Neuronal stem cell (in vitro differentiated cells): Measurements from ENCODE around the gene PTPN4.

ENCODE experiments used
- DNase-seq: peaks from one replicate; pipeline ENCODE4 v3.0.0-alpha.2; 2013; ENCODE audit warnings: low spot score
- H2AFZ ChIP-seq: one replicate; pipeline ENCODE4 v1.6.1; 2013; ENCODE audit warnings: mild to moderate bottlenecking, low read length, inconsistent platforms
- H2AK5ac ChIP-seq: 2 replicates; pipeline ENCODE4 v1.6.1; 2013; ENCODE audit warnings: low read depth, mild to moderate bottlenecking, inconsistent platforms, low read length, moderate library complexity, mixed read lengths
- H2BK120ac ChIP-seq: 2 replicates; pipeline ENCODE4 v1.6.1; 2013; ENCODE audit warnings: low read depth, mild to moderate bottlenecking, inconsistent platforms, low read length, moderate library complexity, mixed read lengths
- H2BK12ac ChIP-seq: one replicate; pipeline ENCODE4 v1.6.1; 2013; ENCODE audit warnings: low read length, inconsistent platforms
- H2BK15ac ChIP-seq: 2 replicates; pipeline ENCODE4 v1.6.1; 2013; ENCODE audit warnings: mild to moderate bottlenecking, low read length, inconsistent platforms, mixed read lengths
- H2BK5ac ChIP-seq: one replicate; pipeline ENCODE4 v1.6.1; 2013; ENCODE audit warnings: inconsistent platforms, mild to moderate bottlenecking, low read length, moderate library complexity
- H3K14ac ChIP-seq: one replicate; pipeline ENCODE4 v1.6.1; 2013; ENCODE audit warnings: low read length, inconsistent platforms
- H3K18ac ChIP-seq: 2 replicates; pipeline ENCODE4 v1.6.1; 2013; ENCODE audit warnings: low read length, inconsistent platforms
- H3K23ac ChIP-seq: 2 replicates; pipeline ENCODE4 v1.6.1; 2013; ENCODE audit warnings: low read depth, mild to moderate bottlenecking, mixed read lengths, low read length, inconsistent platforms; ENCODE audit not compliant: poor library complexity
- H3K27ac ChIP-seq: replicated peaks from 3 replicates; pipeline ENCODE4 v1.5.1; 2013; ENCODE audit warnings: low read length, inconsistent platforms
- H3K27me3 ChIP-seq, 3 experiments: 2 replicates each; pipeline ENCODE4 v1.6.1; 2013; ENCODE audit warnings: low read length in 3 of 3, mild to moderate bottlenecking in 2 of 3, inconsistent platforms in 1 of 3, low read depth in 1 of 3, mixed read lengths in 1 of 3, moderate library complexity in 1 of 3; ENCODE audit not compliant: control insufficient read depth in 3 of 3, insufficient read depth in 3 of 3
- H3K36me3 ChIP-seq, 2 donors: replicated peaks in 1 of 2; 2 replicates each; pipeline ENCODE4 v1.6.1; 2013; ENCODE audit warnings: low read length in 2 of 2; ENCODE audit not compliant: control insufficient read depth in 2 of 2, insufficient read depth in 2 of 2
- H3K4ac ChIP-seq: 2 replicates; pipeline ENCODE4 v1.6.1; 2013; ENCODE audit warnings: inconsistent platforms, mild to moderate bottlenecking, low read length, moderate library complexity
- H3K4me1 ChIP-seq, 2 donors: 1 replicate in 1 of 2; 2 replicates in 1 of 2; pipeline ENCODE4 v1.6.1; 2013; ENCODE audit warnings: low read length in 2 of 2, low read depth in 1 of 2; ENCODE audit not compliant: control insufficient read depth in 2 of 2, insufficient read depth in 1 of 2
- H3K4me2 ChIP-seq: one replicate; pipeline ENCODE4 v1.6.1; 2013; ENCODE audit warnings: mild to moderate bottlenecking, low read length, inconsistent platforms; ENCODE audit not compliant: insufficient read depth, poor library complexity, severe bottlenecking
- H3K4me3 ChIP-seq, 2 donors: 2 replicates each; pipeline ENCODE4 v1.5.1; 2013; ENCODE audit warnings: low read length in 2 of 2, mild to moderate bottlenecking in 2 of 2, inconsistent platforms in 1 of 2, moderate library complexity in 1 of 2
- H3K79me1 ChIP-seq: one replicate; pipeline ENCODE4 v1.6.1; 2013; ENCODE audit warnings: low read depth, mild to moderate bottlenecking, inconsistent platforms, low read length, moderate library complexity
- H3K9ac ChIP-seq: one replicate; pipeline ENCODE4 v1.6.1; 2013; ENCODE audit warnings: mild to moderate bottlenecking, low read depth, low read length, inconsistent platforms; ENCODE audit not compliant: poor library complexity
- H3K9me3 ChIP-seq, 2 donors: replicated peaks in 1 of 2; 2 replicates each; pipeline versions ENCODE3 to v1.6.1; 2013; ENCODE audit warnings: low read length in 2 of 2, mild to moderate bottlenecking in 2 of 2, inconsistent platforms in 1 of 2, low read depth in 1 of 2, mixed read lengths in 1 of 2, moderate library complexity in 1 of 2; ENCODE audit not compliant: control insufficient read depth in 2 of 2, insufficient read depth in 1 of 2
- H4K8ac ChIP-seq: one replicate; pipeline ENCODE4 v1.6.1; 2013; ENCODE audit warnings: low read depth, mild to moderate bottlenecking, inconsistent platforms, low read length, moderate library complexity
- H4K91ac ChIP-seq: one replicate; pipeline ENCODE4 v1.6.1; 2013; ENCODE audit warnings: low read length, low read depth, mild to moderate bottlenecking, inconsistent platforms; ENCODE audit not compliant: poor library complexity
- WGBS, 2 donors: extraction: QIAGEN DNeasy Blood & Tissue Kit; methylation state at CpG; one replicate each; pipeline ENCODE4 v1.1.7; 2013; ENCODE audit warnings: missing lambda C conversion rate in 2 of 2, mixed read lengths in 1 of 2; ENCODE audit not compliant: insufficient read length in 2 of 2, insufficient replicate concordance in 1 of 2; ENCODE audit errors: extremely low coverage in 2 of 2; 5-methylcytosine and 5-hydroxymethylcytosine counted together

PTPN4 gene

DNA sequence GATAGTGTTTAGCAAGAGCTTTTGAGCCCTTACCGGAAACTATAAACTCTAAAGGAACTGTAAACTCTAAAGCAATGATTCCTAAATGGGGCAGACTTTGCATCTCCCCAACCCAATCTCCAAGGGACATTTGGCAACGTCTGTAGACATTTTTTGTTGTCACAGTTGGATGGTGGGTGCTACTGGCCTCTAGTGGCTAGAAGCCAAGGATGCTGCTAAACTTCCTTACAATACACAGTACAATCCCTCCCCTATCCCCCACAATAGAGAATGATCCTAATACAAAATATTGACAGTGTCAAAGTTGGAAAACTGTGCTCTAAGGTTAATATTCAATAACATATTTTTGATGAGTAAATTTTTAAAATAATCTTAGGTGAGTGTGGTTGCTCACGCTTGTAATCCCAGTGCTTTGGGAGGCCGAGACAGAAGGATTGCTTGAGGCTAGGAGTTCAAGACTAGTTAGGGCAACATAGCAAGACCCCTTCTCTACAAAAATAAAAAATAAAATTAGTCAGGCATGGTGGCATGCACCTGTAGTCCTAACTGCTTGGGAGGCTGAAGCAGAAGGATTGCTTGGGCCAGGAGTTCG lies 66.7 kb downstream of the PTPN4 start:
- H3K4ac ChIP-seq = no peak overlapping the region
- H3K9ac ChIP-seq = no peak overlapping the region
- peak; percentile 2 for DNase-seq
- no peak overlapping the region for H4K91ac ChIP-seq
- H3K18ac ChIP-seq = no peak overlapping the region
- H3K79me1 ChIP-seq = peaks cover 2% of the 10 kb centered on the region
- peaks cover 0 to 8% of the 10 kb centered on the region in 2 donors for H3K9me3 ChIP-seq
- no peak overlapping the region for H3K4me3 ChIP-seq
- no peak overlapping the region for H2BK120ac ChIP-seq
- no peak overlapping the region for H2AK5ac ChIP-seq
- H3K14ac ChIP-seq = no peak overlapping the region
- no peak overlapping the region for H2AFZ ChIP-seq
- H4K8ac ChIP-seq = no peak overlapping the region
- no peak overlapping the region for H3K4me2 ChIP-seq
- H2BK5ac ChIP-seq = no peak overlapping the region
- no peak overlapping the region for H3K27ac ChIP-seq
- WGBS, 2 donors = no CpG with 5 or more reads among the region's 5 CpGs
- no peak overlapping the region for H3K23ac ChIP-seq
- H2BK15ac ChIP-seq = no peak overlapping the region
- peaks cover 0 to 2% of the 10 kb centered on the region in 2 donors for H3K36me3 ChIP-seq
- no peak overlapping the region for H2BK12ac ChIP-seq
- no peaks in the 10 kb centered on the region for H3K27me3 ChIP-seq
- no peaks in the 10 kb centered on the region for H3K4me1 ChIP-seq

DNA sequence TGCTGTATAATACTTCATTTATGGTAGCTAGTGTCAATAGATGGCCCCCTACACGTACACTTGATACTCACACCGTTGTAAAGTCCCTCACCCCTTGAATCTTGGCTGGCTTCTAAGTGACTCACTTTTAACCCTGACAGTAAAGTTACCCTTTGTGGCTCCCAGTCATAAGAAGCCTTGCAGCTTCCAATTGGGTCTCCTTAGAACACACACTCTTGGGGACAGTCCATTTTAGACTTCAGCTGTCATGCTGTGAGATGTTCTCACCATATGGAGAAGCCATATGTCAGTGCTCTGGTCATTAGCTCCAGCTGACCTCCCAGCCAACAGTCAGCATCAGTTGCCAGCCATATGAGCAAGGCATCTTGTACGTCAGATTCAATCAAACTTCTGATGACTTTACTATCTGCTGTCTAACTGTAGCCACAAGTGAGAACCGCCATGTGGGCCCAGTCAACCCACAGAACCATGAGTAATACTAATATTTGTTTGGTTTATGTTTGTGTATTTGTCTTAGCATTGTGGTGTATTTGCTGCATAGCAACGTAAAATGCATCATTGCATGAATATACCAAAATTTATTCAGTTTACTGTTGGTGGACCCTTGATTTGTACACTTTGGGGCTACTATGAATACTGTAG lies 68.3 kb downstream of the PTPN4 start:
- Histone ChIP-seq H3K4me3 (no peak overlapping the region), H3K4me2 (no peak overlapping the region), H2BK5ac (no peak overlapping the region), H3K79me1 (peaks cover 2% of the 10 kb centered on the region), H3K9ac (no peak overlapping the region), H4K8ac (no peak overlapping the region), H3K27me3 (no peaks in the 10 kb centered on the region), H2AK5ac (no peak overlapping the region), H4K91ac (no peak overlapping the region), H3K36me3 (peaks cover 0 to 2% of the 10 kb centered on the region in 2 donors), H2BK15ac (no peak overlapping the region), H3K23ac (no peak overlapping the region), H3K14ac (no peak overlapping the region), H3K27ac (no peak overlapping the region), H2AFZ (no peak overlapping the region), H2BK120ac (no peak overlapping the region), H3K18ac (no peak overlapping the region), H3K4ac (no peak overlapping the region), H2BK12ac (no peak overlapping the region), H3K4me1 (no peaks in the 10 kb centered on the region), H3K9me3 (peaks cover 0 to 8% of the 10 kb centered on the region in 2 donors)
- no peak for DNase-seq
- no CpG with 5 or more reads among the region's 5 CpGs for WGBS, 2 donors

DNA sequence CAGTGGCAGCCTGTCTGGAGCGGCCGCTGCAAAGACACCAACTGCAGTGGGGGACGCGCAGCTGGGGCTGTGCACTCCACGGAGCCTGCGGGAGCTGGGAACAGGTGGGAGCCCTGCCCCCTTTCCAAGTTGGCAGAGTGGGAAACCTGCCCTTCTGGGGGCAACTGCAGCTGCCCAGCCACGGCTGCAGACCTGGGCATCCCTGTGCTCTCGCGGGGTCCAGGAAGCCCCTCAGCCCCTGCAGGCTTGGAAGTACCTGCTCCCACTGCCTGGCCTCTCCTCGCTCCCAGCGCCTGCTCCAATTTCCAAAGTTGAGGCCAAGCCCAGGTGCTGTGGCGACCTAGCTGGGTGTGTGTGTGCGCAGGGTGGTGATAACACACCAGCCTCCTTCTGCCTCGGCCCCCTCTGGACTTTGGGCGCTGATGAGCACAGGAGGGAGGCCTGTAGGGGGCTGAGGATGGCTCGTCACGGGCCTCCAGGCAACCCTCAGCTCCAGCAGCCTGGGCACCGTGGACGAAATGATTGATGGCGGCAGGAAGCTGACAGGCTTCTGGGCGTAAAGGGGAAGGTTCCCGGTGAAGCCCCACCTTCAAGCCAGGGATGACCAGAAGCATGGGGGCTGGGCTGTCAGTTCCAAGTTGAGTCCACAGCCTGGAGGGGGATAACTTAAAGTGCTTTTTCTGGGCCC lies 76.9 kb downstream of the PTPN4 start:
- no peak for DNase-seq
- no peak overlapping the region for H3K4me3 ChIP-seq

DNA sequence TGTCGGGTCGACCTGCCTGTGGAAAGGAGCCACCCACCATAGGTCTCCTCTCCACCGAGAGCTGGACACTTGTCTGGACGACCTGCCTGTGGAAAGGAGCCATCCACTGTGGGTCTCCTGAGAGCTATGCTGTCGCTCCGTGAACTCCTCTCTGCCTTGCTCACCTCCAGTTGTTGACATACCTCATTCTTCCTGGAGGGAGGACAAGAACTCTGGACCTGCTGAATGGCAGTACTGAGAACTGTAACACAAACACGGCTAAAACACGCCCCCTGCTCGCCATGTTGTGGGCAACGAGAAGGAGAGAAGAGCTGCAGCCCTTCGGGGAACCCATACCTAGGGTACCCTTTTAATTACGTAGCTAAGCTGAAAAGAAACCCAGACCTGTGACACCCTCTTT lies 77.6 kb downstream of the PTPN4 start:
- H3K36me3 ChIP-seq = no peaks in the 10 kb centered on the region
- WGBS, 2 donors = no CpG with 5 or more reads among the region's 12 CpGs
- peaks cover 7% of the 10 kb centered on the region for H3K79me1 ChIP-seq
- H3K4me3 ChIP-seq = no peak overlapping the region
- no peak overlapping the region for H3K23ac ChIP-seq
- H3K9me3 ChIP-seq = peaks cover 0 to 4% of the 10 kb centered on the region in 2 donors
- no peak overlapping the region for H3K14ac ChIP-seq
- H3K4me2 ChIP-seq = no peak overlapping the region
- H3K18ac ChIP-seq = no peak overlapping the region
- no peak overlapping the region for H3K9ac ChIP-seq
- no peaks in the 10 kb centered on the region for H3K4me1 ChIP-seq
- no peak overlapping the region for H3K4ac ChIP-seq
- no peak overlapping the region for H2BK15ac ChIP-seq
- no peaks in the 10 kb centered on the region for H3K27me3 ChIP-seq
- H3K27ac ChIP-seq = no peak overlapping the region
- no peak overlapping the region for H2BK12ac ChIP-seq
- no peak for DNase-seq
- no peak overlapping the region for H2AFZ ChIP-seq
- H4K8ac ChIP-seq = no peak overlapping the region
- H2BK5ac ChIP-seq = no peak overlapping the region
- H2BK120ac ChIP-seq = no peak overlapping the region
- no peak overlapping the region for H4K91ac ChIP-seq
- H2AK5ac ChIP-seq = no peak overlapping the region

More for the DNA sequence above, 76.9 kb downstream of the PTPN4 start:
- H3K9me3 ChIP-seq = peaks cover 0 to 4% of the 10 kb centered on the region in 2 donors
- H4K91ac ChIP-seq = no peak overlapping the region
- H4K8ac ChIP-seq = no peak overlapping the region
- H3K79me1 ChIP-seq = peaks cover 7% of the 10 kb centered on the region
- no peak overlapping the region for H2BK12ac ChIP-seq
- H2BK15ac ChIP-seq = no peak overlapping the region
- no peak overlapping the region for H2AFZ ChIP-seq
- H3K27me3 ChIP-seq = no peaks in the 10 kb centered on the region
- H3K27ac ChIP-seq = no peak overlapping the region
- no peak overlapping the region for H3K9ac ChIP-seq
- H2BK5ac ChIP-seq = no peak overlapping the region
- no peaks in the 10 kb centered on the region for H3K4me1 ChIP-seq
- no peaks in the 10 kb centered on the region for H3K36me3 ChIP-seq
- H2BK120ac ChIP-seq = no peak overlapping the region
- WGBS, 2 donors = no CpG with 5 or more reads among the region's 22 CpGs
- H3K18ac ChIP-seq = no peak overlapping the region
- no peak overlapping the region for H3K4ac ChIP-seq
- H3K14ac ChIP-seq = peak overlapping the region; percentile 76
- no peak overlapping the region for H3K4me2 ChIP-seq
- H3K23ac ChIP-seq = no peak overlapping the region
- H2AK5ac ChIP-seq = no peak overlapping the region
